ENCODE results near the gene CDK13.

The CDK13 gene

DNA sequence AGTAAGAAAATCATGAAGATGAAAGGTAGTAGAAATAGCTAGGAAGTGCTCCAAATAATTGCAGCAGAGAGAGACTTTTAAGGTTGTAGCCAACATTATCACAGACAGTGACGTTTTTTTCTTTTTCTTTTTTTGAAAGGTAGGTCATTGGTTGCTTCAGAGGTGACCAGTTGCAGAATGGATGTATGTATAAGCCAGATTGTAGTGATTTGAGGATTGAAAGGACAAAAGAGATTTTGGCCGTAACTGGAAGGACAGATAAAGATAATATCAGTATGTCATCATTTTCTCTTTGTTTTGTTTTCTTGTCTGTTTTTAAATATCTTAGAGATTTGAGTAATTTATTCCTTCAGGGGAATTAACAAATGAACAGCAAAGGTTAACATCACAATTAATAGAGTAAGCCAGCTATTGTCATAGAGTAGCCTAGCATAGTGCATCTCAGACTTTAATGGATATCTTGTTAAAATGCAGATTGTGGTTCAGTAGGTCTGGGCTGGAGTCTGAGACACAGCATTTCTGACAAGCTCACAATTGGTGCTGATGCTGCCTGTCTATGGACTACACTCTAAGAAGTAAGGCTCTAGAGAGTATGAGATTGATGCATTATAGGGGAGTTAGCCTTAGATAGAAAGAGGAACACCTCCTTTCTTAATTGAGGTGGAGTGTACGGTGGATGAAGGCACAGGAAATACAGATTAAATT, 28.3 kb downstream of the CDK13 start:
- no peak for DNase-seq (ENCODE audit: extremely low read depth, low read depth)
- H3K4me3 ChIP-seq (replicated peaks; ENCODE audit: low read depth, low read length): no peak overlapping the region
- TF ChIP-seq CTCF (IDR thresholded peaks at IDR 0.05; ENCODE audit: low read depth, low read length, missing control alignments): no peak

DNA sequence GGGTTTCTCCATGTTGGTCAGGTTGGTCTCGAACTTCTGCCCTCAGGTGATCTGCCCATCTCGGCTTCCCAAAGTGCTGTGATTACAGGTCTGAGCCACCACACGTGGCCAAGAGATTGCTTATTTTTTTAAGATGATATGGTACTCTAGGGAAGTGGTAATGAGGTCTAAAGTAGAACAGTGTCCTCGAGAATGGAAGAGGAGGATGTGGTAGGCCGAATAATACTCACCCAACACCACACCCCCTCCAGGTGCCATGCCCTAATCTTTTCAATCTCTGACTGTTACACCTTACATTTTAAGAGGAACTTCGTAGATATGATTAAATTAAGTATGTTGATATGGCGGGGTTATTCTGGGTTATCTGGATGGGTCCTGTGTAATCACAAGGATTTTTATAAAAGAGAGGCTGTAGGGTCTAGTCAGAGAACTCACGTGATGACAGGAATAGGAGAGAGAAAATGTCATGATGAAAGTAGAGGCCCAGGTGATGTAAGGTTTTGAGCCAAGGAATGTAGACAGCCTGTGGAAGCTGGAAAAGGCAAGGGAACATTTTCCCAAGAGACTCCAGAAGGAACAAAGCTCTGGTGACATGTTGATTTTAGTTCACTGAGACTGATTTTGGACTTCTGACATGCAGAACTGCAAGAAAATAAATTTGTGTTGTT, 29.5 kb downstream of the CDK13 start:
- DNase-seq (ENCODE audit: extremely low read depth, low read depth): no peak
- no peak for TF ChIP-seq CTCF (IDR thresholded peaks at IDR 0.05; ENCODE audit: low read depth, low read length, missing control alignments)
- H3K4me3 ChIP-seq (replicated peaks; ENCODE audit: low read depth, low read length): no peak overlapping the region

DNA sequence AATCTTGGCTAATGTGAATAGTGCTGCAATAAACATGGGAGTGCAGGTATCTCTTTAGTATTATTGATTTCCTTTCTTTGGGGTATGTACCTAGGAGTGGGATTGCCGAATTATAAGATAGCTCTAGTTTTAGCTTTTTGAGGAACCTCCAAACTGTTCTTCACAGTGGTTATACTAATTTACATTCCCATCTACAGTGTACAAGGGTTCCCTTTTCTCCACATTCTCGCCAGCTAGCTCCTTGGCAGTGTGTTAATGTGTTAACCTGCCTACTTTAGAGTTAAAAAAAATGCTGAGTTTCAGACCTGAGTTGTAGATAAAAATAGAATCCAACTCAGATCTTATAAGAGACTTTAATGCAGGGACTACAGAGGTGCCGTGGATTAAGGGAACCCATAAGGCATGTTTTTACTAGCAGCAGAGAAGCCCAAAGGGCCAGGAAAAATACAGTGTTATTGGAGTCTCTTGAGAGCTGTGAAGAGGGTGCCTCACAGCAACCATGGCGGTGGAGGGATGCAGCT, 35.4 kb downstream of the CDK13 start:
- TF ChIP-seq CTCF (IDR thresholded peaks at IDR 0.05; ENCODE audit: low read depth, low read length, missing control alignments): no peak
- no peak overlapping the region for H3K4me3 ChIP-seq (replicated peaks; ENCODE audit: low read depth, low read length)
- no peak for DNase-seq (ENCODE audit: extremely low read depth, low read depth)

- H3K4me3 ChIP-seq (replicated peaks; ENCODE audit: low read depth, low read length): no peak overlapping the region
- no peak for TF ChIP-seq CTCF (IDR thresholded peaks at IDR 0.05; ENCODE audit: low read depth, low read length, missing control alignments)
- DNase-seq (ENCODE audit: extremely low read depth, low read depth): no peak
Observed at GRCh38 chr7:39987641-39988347, 37.7 kb downstream of the CDK13 start.

GRCh38 chr7:40000734-40001315, 50.8 kb downstream of the CDK13 start:
- no peak for TF ChIP-seq CTCF (IDR thresholded peaks at IDR 0.05; ENCODE audit: low read depth, low read length, missing control alignments)
- no peak for DNase-seq (ENCODE audit: extremely low read depth, low read depth)
- no peak overlapping the region for H3K4me3 ChIP-seq (replicated peaks; ENCODE audit: low read depth, low read length)

GRCh38 chr7:40001649-40002048, 51.6 kb downstream of the CDK13 start:
- TF ChIP-seq CTCF (IDR thresholded peaks at IDR 0.05; ENCODE audit: low read depth, low read length, missing control alignments): no peak
- DNase-seq (ENCODE audit: extremely low read depth, low read depth): no peak

More at GRCh38 chr7:40001649-40002048, 51.6 kb downstream of the CDK13 start:
- H3K4me3 ChIP-seq (replicated peaks; ENCODE audit: low read depth, low read length): no peak overlapping the region

Data from HFF-Myc (cell line).